Colonic mucosa (tissue), 4 donors: ENCODE measurements around the gene RHOT1. TPM values are rescaled to one million over a fixed set of nuclear protein-coding genes. Genes with fewer than 3 reads are reported as not detected.
"Not testable (repeated sequence)": the region's sequence is repeated elsewhere in the genome, so short reads cannot be mapped to it uniquely, and the experiment has no call there.

Experiments
- DNase-seq: peaks from one replicate; pipeline ENCODE4 v3.0.0-alpha.2; 2020
- H3K27ac ChIP-seq: fragments of 200-600 bp; one replicate; pipeline ENCODE4 v1.8.0; 2021
- H3K27me3 ChIP-seq: fragments of 200-600 bp; one replicate; pipeline ENCODE4 v1.8.0; 2021
- H3K36me3 ChIP-seq: fragments of 200-600 bp; one replicate; pipeline ENCODE4 v1.8.0; 2021
- H3K4me1 ChIP-seq: fragments of 200-600 bp; one replicate; pipeline ENCODE4 v1.8.0; 2021; ENCODE audit warnings: mild to moderate bottlenecking
- H3K4me3 ChIP-seq: fragments of 200-600 bp; one replicate; pipeline ENCODE4 v1.8.0; 2021
- H3K9ac ChIP-seq, 2 donors: one replicate each; pipeline ENCODE4 v1.7.0; 2013; ENCODE audit warnings: control low read depth in 2 of 2, low read depth in 2 of 2, low read length in 2 of 2
- H3K9me3 ChIP-seq: fragments of 200-600 bp; one replicate; pipeline ENCODE4 v1.8.0; 2021
- intact Hi-C: fragments of 100-400 bp; cut with DNase I; formaldehyde crosslinking; loops from one replicate; pipeline ENCODE4 v1.14.1; 2022
- total RNA-seq, 2 donors: library from RNA; stranded (reverse); fragmentation: NEBNext Ultra II Directional in 1 of 2; extraction: Animal tissue kit (Norgen Biotek cat#: 25700) in 1 of 2; gene quantifications; one replicate each; pipeline ENCODE4 v1.2.1, GENCODE V29; 2021
- TF ChIP-seq, protein P1 (sequence below): fragments of 200-600 bp; IDR thresholded peaks from one replicate; pipeline ENCODE4 v1.8.0; 2022; ENCODE audit warnings: antibody characterized with exemption, mild to moderate bottlenecking
- donor health status: healthy.
- donor health status: DM: no; HTN: no; CAD: no.
- donor health status: DM: no; HTN: no; CAD: no.

The RHOT1 gene
- total RNA-seq, 2 donors from 2014 or later: 18.1 to 27.4 TPM

DNA sequence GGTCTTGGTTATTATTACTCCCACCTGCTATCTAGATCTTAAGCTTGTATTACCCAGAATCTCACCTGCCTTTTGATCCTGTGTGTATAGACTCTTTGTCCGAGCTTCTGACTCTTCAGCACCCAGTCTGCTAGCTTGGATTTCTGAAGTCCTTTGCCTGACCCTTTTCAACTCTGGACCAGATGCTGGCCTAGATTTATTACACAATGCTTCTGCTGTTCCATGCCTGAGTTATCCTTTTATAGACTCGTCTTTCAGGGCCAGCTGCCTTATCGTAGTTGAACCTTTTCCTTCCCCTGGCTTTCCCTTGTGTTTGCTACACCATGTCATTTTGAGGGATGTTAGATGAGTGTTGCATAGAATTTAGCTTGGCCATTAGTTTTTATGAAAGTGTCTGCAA lies 32.6 kb downstream of the RHOT1 start:
- H3K4me1 ChIP-seq: no peaks in the 10 kb centered on the region
- no peak for DNase-seq
- H3K36me3 ChIP-seq: peaks cover 5% of the 10 kb centered on the region
- H3K27ac ChIP-seq: no peak overlapping the region
- no peak overlapping the region for H3K9ac ChIP-seq
- intact Hi-C loops: no loop called here
- no peak overlapping the region for H3K4me3 ChIP-seq
- H3K27me3 ChIP-seq: no peaks in the 10 kb centered on the region
- H3K9me3 ChIP-seq: no peaks in the 10 kb centered on the region
- TF ChIP-seq, protein P1, sequence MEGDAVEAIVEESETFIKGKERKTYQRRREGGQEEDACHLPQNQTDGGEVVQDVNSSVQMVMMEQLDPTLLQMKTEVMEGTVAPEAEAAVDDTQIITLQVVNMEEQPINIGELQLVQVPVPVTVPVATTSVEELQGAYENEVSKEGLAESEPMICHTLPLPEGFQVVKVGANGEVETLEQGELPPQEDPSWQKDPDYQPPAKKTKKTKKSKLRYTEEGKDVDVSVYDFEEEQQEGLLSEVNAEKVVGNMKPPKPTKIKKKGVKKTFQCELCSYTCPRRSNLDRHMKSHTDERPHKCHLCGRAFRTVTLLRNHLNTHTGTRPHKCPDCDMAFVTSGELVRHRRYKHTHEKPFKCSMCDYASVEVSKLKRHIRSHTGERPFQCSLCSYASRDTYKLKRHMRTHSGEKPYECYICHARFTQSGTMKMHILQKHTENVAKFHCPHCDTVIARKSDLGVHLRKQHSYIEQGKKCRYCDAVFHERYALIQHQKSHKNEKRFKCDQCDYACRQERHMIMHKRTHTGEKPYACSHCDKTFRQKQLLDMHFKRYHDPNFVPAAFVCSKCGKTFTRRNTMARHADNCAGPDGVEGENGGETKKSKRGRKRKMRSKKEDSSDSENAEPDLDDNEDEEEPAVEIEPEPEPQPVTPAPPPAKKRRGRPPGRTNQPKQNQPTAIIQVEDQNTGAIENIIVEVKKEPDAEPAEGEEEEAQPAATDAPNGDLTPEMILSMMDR: no peak

DNA sequence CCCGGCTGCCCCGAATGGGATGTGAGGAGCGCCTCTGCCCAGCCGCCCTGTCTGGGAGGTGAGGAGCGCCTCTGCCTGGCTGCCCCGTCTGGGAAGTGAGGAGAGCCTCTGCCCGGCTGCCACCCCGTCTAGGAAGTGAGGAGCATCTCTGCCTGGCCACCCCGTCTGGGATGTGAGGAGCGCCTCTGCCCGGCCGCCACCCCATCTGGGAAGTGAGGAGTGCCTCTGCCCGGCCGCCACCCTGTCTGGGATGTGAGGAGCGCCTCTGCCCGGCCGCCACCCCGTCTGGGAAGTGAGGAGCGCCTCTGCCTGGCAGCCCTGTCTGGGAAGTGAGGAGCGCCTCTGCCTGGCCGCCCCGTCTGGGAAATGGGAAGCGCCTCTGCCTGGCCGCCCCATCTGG lies 36.4 kb downstream of the RHOT1 start:
- H3K9ac ChIP-seq, DNase-seq, H3K4me3 ChIP-seq, intact Hi-C loops, H3K36me3 ChIP-seq, H3K27me3 ChIP-seq, H3K27ac ChIP-seq, H3K4me1 ChIP-seq, H3K9me3 ChIP-seq: not testable (repeated sequence)

DNA sequence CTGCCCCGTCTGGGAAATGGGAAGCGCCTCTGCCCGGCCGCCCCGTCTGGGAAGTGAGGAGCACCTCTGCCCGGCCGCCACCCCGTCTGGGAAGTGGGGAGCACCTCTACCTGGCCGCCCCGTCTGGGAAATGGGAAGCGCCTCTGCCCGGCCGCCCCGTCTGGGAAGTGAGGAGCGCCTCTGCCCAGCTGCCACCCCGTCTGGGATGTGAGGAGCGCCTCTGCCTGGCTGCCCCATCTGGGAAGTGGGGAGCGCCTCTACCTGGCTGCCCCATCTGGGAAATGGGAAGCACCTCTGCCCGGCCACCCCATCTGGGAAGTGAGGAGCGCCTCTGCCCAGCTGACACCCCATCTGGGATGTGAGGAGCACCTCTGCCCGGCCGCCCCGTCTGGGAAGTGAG lies 36.8 kb downstream of the RHOT1 start:
- H3K27me3 ChIP-seq, H3K4me3 ChIP-seq, H3K36me3 ChIP-seq, intact Hi-C loops, H3K9me3 ChIP-seq, DNase-seq, H3K4me1 ChIP-seq, H3K9ac ChIP-seq, H3K27ac ChIP-seq: not testable (repeated sequence)

DNA sequence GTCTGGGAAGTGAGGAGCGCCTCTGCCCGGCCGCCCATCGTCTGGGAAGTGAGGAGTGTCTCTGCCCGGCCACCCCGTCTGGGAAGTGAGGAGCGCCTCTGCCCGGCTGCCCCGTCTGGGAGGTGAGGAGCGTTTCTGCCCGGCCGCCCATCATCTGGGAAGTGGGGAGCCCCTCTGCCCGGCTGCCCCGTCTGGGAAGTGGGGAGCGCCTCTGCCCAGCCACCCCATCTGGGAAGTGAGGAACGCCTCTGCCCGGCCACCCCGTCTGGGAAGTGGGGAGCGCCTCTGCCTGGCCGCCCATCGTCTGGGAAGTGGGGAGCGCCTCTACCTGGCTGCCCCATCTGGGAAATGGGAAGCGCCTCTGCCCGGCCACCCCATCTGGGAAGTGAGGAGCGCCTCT lies 37.2 kb downstream of the RHOT1 start:
- H3K4me1 ChIP-seq, H3K27me3 ChIP-seq, H3K27ac ChIP-seq, H3K9me3 ChIP-seq, DNase-seq, intact Hi-C loops, H3K36me3 ChIP-seq, H3K4me3 ChIP-seq, H3K9ac ChIP-seq: not testable (repeated sequence)

DNA sequence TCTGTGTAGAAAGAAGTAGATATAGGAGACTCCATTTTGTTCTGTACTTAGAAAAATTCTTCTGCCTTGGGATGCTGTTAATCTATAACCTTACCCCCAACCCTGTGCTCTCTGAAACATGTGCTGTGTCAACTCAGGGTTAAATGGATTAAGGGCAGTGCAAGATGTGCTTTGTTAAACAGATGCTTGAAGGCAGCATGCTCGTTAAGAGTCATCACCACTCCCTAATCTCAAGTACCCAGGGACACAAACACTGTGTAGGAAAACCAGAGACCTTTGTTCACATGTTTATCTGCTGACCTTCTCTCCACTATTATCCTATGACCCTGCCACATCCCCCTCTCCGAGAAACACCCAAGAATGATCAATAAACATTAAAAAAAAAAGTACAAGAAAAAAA lies 38.0 kb downstream of the RHOT1 start:
- H3K36me3 ChIP-seq, DNase-seq, H3K4me3 ChIP-seq, H3K4me1 ChIP-seq, intact Hi-C loops, H3K27ac ChIP-seq, H3K27me3 ChIP-seq, H3K9me3 ChIP-seq, H3K9ac ChIP-seq: not testable (repeated sequence)

DNA sequence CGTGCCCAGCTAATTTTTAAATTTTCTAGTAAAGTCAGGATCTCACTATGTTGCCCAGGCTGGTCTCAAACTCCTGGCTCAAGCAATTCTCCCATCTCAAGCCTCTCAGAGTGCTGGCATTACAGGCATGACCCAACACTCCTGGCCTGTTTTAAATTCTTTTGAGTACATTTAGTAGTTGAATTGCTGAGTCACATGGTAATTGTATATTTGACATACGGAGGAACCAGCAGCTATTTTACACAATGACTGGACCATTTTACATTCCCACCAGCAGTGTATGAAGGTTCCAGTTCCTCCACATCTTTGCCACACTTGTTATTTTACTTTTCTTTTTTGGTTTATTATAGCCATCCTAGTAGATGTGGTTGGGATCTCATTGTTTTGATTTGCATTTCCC lies 43.6 kb downstream of the RHOT1 start:
- TF ChIP-seq, protein P1: no peak
- H3K36me3 ChIP-seq: no peaks in the 10 kb centered on the region

DNA sequence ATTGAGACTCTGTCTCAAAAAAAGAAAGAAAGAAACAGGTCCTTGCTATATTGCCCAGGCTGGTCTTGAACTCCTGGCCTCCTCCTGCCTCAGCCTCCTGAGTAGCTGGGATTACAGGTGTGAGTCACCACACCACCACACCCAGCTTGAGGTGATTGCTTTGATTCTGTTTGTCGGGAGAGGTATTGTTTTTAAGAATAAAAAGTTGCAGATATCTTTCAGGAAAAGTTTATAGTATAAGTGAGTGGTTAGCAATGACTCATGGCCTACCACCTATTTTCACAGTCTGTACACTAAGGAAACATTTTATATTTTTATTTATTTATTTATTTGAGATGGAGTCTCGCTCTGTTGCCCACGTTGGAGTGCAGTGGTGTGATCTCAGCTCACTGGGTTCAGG lies 45.0 kb downstream of the RHOT1 start:
- H3K9me3 ChIP-seq: no peaks in the 10 kb centered on the region
- H3K4me1 ChIP-seq: no peaks in the 10 kb centered on the region
- no peaks in the 10 kb centered on the region for H3K36me3 ChIP-seq
- DNase-seq: no peak
- no peak overlapping the region for H3K27ac ChIP-seq
- H3K4me3 ChIP-seq: no peak overlapping the region
- no peaks in the 10 kb centered on the region for H3K27me3 ChIP-seq
- H3K9ac ChIP-seq: no peak overlapping the region
- intact Hi-C loops: no loop called here
- TF ChIP-seq, protein P1: no peak

More for the DNA sequence above, 43.6 kb downstream of the RHOT1 start:
- no peak overlapping the region for H3K9ac ChIP-seq
- H3K9me3 ChIP-seq: no peaks in the 10 kb centered on the region
- no peak for DNase-seq
- no peak overlapping the region for H3K4me3 ChIP-seq
- intact Hi-C loops: no loop called here
- H3K27me3 ChIP-seq: no peaks in the 10 kb centered on the region
- H3K27ac ChIP-seq: no peak overlapping the region
- no peaks in the 10 kb centered on the region for H3K4me1 ChIP-seq

DNA sequence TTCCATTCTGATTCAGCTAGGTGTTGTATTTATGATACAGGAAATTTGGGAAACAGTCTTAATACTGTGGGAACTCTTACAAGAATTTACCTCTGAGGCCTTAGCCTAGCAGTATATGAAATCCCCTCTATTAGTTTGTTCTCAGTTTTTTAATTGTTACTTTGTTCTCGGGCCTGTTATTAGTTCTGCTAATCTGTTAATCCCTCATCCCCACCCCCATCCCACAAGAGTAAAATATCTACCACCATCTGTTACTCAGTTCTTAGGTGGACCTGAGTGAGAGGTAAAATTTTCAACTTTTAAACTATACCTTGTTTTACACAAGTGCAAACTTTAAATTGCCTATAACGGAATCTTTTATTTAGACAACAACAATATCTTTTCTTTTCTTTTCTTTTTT lies 47.0 kb downstream of the RHOT1 start:
- Histone ChIP-seq H3K27ac (no peak overlapping the region), H3K9ac (no peak overlapping the region), H3K4me1 (no peaks in the 10 kb centered on the region), H3K9me3 (no peaks in the 10 kb centered on the region), H3K4me3 (no peak overlapping the region), H3K36me3 (no peaks in the 10 kb centered on the region), H3K27me3 (no peaks in the 10 kb centered on the region)
- TF ChIP-seq, protein P1: no peak
- intact Hi-C loops: no loop called here
- no peak for DNase-seq
